OCI-LY7 (cell line): ENCODE data around the gene NR1H2.

Source experiments
- CTCF ChIP-seq: fragments of 200-600 bp; sonication (generic); conservative IDR thresholded peaks from 2 replicates; pipeline ENCODE4 v1.5.1; 2014; ENCODE audit warnings: mild to moderate bottlenecking, antibody characterized with exemption, low read length, moderate library complexity, mixed read lengths
- EZH2phosphoT487 ChIP-seq: fragments of 200-600 bp; sonication (generic); IDR thresholded peaks from 2 replicates; pipeline ENCODE4 v1.6.1; 2018; ENCODE audit warnings: low read depth, borderline replicate concordance, mild to moderate bottlenecking, mixed run types, antibody characterized with exemption, low read length, moderate library complexity, mixed read lengths

- no peak for TF ChIP-seq CTCF
- no peak for TF ChIP-seq EZH2phosphoT487
Measured at GRCh38 chr19:50428772-50429463, 52.7 kb downstream of the NR1H2 start.
